DMS53 (cell line): ENCODE measurements around the gene VCPKMT.
"Not testable (repeated sequence)": the region's sequence is repeated elsewhere in the genome, so short reads cannot be mapped to it uniquely, and the experiment has no call there.

Source experiments
- DNase-seq: peaks from one replicate; lab custom pipeline; 2025; lab: John Stamatoyannopoulos, UW

The VCPKMT gene

GRCh38 chr14:50092006-50092555 is 24.3 kb downstream of the VCPKMT start:
- no peak for DNase-seq

DNA sequence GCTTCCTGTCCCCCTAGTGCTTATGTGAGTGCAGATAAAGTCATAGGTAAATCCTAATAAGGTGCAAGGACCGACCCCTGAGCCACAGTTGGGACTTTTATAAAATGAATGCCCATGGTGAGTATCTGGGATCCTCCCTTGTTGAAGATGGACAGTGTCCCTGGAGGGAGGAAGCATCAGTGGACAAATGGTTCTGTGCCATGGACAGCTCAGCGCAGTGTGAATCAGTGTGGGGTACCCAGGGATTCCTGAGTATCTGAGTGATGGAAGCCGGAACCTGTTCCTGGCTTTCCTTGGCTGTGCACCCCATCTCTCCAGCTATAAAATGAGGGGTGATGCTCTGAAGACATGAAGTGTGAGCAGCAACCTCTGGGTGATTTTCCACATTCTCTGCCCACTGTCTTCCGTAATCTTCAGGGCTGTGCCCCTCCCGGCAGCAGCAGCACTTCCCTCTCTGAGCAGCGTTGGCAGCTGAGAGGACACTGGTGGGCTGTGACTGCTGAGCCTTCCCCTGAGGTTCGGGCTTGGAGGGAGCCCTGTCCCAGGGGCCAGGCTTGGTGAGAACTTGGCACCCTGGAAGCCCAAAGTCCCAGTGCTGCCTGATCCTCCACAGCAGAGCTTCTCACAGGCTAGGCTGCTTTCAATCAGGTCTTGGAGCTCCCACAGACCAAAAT is 25.0 kb downstream of the VCPKMT start:
- no peak for DNase-seq

- no peak for DNase-seq
These were observed 27.2 kb downstream of the VCPKMT start for GRCh38 chr14:50089208-50089607.

GRCh38 chr14:50088731-50089130 is 27.6 kb downstream of the VCPKMT start:
- no peak for DNase-seq

- DNase-seq, result no peak
These were observed 28.3 kb downstream of the VCPKMT start for GRCh38 chr14:50088117-50088515.

- DNase-seq, result no peak
These were observed 28.8 kb downstream of the VCPKMT start for GRCh38 chr14:50087341-50088116.

GRCh38 chr14:50086321-50086711 is 30.1 kb downstream of the VCPKMT start:
- no peak for DNase-seq

DNA sequence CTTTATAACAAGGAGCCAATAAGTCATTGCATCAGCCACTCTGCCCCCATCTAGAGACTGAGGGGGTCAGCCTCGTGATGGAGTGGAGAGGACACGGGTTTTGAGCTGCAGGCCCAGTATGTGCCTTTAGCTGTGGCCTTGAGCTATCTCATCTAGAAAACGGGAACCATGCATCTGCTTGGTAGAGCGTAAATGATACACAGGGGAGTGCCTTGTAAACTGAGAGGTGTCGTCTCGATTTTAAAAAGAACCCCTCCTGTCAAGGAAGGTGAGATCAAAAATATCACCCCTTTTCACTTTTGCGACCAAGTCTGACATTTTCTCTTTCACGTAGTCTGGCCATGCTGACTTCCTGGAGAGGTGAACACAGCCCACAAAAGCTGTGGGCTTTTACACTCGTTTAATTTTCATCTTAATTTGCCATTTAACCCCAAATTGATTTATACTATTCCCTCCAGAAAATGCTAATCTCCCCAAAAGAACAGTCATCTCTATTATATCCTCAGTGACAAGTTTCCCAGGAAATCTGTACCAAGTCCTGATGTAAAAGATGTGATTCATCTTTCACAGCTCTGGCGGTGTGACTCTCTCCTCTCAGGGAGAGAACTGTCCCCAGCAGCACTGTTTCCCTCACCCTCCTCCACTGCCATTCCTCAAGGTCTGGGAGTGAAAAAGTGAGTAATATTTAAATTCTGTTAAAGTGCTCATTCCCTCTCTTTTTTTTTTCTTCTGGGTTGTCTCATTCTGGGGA is 30.6 kb downstream of the VCPKMT start:
- DNase-seq, result no peak

- no peak for DNase-seq
These were observed 31.7 kb downstream of the VCPKMT start for GRCh38 chr14:50084666-50085065.

DNA sequence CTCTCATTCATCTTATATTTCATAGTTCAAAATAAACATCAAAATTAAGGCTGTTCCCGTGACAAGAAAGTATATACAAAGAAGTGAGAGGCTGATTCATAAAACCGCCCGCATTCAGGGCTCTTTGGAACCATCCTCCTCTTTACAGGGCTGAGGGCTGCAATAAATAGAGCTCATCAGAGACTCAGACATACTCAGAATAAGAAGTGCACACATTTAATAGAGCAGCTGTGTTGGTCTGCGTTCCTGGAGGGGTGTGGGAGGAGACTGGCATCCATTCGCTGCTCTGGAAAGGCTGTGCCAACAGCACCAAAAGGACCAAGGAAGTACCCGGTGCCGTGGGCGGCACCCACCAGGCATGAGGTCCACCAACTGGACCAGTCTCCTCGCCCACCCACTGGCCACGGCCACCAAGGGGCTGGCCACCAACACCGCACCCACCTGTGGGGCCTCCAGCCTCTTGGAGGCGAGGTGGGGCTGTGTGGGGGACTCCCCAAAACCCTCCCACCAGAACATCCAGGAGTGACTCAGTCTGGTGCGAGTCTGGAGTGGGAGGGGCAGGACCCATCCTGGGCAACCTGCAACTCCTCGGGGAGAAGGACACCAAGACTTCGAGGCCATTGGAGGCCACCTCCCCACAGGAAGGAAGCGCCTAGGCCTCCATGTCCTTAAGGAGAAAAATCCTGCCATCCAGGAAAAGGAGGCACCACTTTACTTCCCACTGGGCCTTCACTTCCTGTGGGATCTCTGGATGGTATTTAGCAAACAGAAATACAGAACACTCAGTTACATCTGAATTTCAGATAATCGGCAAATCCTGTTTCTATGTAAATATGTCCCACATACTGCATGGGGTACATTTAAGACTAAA is 32.7 kb downstream of the VCPKMT start:
- DNase-seq, result no peak

- DNase-seq, result no peak
These were observed 33.4 kb downstream of the VCPKMT start for GRCh38 chr14:50082784-50083466.

- DNase-seq, result no peak
These were observed 34.0 kb downstream of the VCPKMT start for GRCh38 chr14:50082308-50082742.

GRCh38 chr14:50079103-50079502 is 37.3 kb downstream of the VCPKMT start:
- DNase-seq, result not testable (repeated sequence)

DNA sequence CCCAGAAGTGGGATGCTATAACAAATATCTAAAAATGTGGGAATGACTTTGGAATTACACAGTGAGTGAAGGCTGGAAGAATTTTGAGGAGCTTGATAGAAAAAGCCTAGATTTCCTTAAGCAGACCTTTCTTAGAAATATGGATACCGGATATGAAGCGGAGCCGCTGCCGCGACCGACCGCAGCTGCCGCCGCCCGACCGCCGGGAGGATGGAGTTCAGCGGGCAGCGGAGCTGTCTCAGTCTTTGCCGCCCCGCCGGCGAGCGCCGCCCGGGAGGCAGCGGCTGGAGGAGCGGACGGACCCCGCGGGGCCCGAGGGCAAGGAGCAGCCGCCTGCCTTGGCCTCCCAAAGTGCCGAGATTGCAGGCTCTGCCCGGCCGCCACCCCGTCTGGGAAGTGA is 42.7 kb downstream of the VCPKMT start:
- not testable (repeated sequence) for DNase-seq

- no peak for DNase-seq
These were observed 44.0 kb downstream of the VCPKMT start for GRCh38 chr14:50072395-50072794.

- DNase-seq, result no peak
These were observed 45.4 kb downstream of the VCPKMT start for GRCh38 chr14:50070840-50071548.

DNA sequence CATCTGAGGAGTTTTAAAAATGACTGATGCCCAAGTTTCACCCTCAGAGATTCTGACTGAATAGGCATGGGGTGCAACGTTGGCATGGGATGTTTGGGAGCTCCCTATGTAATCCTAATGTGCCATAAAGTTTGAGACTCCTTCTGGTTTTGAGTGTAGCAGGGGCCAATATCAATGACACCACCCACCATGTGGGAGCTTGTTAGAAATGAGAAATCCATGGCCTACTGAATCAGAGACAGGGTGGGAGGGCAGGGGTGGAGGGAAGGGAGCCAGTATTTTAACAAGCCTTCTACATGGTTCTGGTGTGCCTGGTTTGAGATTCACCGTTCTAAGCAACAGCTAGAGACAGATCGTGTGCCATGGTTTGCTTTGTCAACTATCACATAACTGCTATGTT is 46.1 kb downstream of the VCPKMT start:
- no peak for DNase-seq

DNA sequence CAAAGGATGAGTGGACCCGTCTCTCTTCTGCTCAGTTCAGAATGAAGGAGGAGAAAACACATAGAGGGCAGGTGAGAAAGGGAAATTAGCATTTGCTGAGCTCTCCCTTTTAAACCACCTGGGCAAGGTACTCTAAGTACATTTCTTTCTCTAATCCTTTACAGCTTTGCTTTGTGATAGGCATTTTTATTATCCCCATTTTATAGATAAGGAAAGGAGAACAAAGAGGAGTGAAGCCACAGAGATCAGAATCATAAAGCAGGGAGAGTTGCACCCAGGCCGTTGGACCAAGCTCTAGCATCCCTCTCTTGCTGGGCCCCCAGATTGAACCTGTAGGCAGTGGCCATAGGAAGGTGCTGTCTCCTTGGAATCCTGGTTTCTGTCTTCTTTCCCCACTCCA is 47.0 kb downstream of the VCPKMT start:
- no peak for DNase-seq

GRCh38 chr14:50068496-50068895 is 47.9 kb downstream of the VCPKMT start:
- DNase-seq, result no peak
